ENCODE measurements around the gene TREML2.

GRCh38 chr6:41187924-41188886 lies 12.7 kb downstream of the TREML2 start:
- TF ChIP-seq POLR2A (IDR thresholded peaks at IDR 0.05; ENCODE audit: extremely low read depth, insufficient read length): no peak
- no peak for TF ChIP-seq CTCF (IDR thresholded peaks at IDR 0.05; ENCODE audit: low read depth, low read length)
- no peak for TF ChIP-seq MAX (IDR thresholded peaks at IDR 0.05; ENCODE audit: low read depth, low read length)
- no peak for TF ChIP-seq MYC (IDR thresholded peaks at IDR 0.05; ENCODE audit: low read depth, low read length)

Data from NB4 (cell line).